HG02759 (cell line): ENCODE results near the gene SEBOX.

ENCODE experiments used
- ATAC-seq: cut with Tn5 transposase; IDR thresholded peaks from one replicate; pipeline ENCODE4 v1.9.1; 2021; ENCODE audit warnings: mild to moderate bottlenecking, moderate library complexity; ENCODE audit not compliant: unreplicated experiment

SEBOX gene

DNA sequence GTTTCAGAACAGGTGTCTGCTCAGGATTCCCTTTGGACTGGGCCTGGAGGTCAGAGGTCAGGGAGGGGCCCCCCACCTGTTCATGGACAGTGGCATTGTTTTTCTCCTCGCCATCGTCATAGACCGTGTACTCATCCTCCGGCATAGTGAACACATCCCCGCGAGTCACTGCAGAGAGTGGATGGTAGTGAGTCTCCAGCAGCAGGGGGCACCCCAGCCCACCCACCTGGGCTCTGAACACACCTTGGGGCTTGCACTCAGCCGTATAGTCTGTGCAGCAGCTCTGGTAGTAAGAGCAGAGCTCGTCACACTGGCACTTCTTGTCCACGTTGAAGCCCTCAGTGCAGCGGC lies 4.7 kb upstream of the SEBOX start:
- no peak for ATAC-seq

DNA sequence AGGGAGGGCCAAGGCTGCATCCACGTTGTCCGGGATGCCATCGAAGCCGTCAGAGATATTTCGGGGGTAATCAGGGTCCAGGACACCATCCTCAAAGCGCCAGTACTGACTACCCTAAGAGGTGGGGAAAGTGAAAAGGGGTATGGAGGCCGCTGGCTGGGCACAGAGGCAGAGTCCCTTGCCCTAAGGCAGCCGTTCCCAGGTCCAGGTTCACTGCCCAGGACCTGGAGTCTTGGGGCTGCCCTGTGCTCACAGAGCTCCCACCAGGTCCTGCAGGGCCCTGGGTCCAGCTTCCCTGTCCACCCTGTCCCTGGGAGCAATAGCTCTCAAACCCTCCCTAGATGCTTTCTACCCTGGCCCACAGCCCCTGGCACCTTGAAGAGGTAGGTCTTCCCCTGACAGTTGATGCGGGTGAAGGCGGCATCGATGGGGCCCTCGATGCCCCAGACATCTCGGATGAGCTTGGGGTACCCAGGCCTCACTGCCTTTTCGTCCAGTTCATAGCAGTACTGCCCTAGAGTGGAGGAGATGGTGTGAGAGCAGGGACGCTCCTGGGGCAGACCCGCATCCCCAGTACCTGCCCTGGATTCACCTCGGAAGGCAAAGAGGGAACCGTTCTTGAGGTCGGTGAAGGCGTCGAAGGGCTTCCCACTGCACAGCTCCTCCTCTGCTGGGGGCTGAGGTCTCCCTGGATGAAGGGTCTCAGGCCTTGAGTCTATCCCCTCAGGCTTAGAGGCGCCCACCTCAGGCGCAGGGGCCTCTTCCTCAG lies 4.1 kb upstream of the SEBOX start:
- ATAC-seq = no peak

DNA sequence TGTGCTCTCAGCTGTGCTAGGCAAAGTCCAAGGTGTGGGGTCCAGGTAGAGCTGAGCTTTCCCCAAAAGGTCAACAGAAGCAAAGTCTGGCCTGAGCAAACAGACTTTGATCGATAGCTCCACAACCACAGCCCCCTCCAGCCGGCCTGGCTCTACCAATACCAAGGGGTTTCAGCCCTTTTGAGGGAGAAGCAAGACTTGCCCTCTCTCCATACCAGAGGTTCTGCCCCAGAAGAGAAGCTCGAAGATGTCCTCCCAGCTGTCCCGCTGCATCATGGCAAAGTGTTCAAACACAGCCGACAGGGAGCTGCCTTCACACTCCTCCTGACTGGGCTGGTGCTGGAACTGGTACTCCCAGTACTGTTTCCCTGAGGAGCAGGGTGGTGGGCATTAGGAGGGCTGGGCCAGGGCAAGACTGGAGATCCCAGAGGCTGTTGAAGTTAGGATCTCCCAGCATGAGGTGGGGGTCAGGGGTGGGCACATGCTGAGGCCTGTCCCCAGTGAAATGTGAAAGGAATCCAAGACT lies 3.4 kb upstream of the SEBOX start:
- no peak for ATAC-seq

DNA sequence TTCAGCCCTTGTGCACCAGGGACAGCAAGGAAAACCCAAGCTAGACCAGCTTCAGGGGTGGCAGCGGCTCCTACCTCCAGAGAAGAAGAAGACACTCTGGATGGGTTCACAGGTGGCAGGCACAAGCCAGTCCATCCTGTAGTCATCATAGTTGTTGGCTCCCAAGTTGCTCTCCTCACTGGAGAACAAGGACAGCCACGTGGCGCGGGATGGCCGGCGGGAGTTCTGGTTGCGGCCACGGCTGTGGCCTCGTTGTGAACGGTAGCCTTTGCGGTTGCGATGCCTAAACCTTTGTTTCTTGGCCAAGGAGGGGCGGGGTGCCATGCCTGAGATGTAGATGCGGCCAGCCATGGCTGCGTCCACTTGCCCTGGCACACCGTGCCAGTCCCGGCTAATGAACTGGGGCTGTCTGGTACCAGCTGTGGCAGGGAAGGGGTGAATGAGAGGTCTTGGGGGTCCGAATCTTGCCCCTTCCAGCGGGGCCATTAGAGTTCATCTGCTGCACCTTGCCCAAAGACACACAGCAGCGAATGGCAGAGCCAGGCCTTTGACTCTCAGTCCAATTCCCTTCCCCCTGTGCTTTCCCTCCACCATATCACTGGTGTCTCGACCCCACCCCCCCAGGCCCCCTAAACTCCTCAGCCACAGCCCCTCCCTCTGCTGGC lies 2.8 kb upstream of the SEBOX start:
- ATAC-seq = no peak

DNA sequence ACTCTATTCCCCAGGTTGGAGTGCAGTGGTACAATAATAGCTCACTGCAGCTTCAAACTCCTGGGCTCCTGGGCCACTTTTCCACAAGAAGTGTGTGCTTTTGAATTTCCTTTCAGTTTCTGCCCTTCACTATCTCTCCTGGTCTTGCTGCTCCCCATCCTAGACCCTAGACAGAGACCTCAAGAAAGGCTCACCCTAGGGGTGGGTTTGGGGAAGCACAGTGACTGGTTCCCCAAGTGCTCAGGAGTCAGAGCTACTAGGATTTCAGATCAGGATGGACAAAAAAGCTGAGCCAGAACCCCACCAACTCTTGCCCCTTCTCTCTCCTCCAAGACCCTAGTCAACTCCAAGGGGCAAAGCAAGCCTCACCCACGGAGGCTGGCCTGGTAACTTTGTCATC lies 1.6 kb upstream of the SEBOX start:
- no peak for ATAC-seq

DNA sequence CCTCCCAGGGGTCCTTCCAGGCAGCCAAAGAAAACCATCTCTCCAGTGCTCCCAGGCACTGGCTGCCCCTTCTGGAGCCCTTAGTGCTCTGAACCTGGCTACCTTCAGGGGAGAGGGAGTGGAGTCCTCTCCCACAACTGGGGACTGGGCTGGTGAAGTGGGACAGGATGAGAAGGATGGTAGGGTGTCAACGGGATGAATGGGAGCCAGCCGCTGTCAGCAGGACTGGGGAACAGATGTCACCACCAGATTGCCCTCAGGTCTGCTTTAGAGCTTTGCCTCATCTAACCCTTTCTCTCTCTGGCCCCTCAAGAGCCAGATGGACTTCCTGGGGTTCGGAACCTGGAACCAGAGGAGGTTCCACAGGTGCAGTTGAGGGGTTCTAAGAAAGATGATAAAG lies 488 bp upstream of the SEBOX start:
- no peak for ATAC-seq

DNA sequence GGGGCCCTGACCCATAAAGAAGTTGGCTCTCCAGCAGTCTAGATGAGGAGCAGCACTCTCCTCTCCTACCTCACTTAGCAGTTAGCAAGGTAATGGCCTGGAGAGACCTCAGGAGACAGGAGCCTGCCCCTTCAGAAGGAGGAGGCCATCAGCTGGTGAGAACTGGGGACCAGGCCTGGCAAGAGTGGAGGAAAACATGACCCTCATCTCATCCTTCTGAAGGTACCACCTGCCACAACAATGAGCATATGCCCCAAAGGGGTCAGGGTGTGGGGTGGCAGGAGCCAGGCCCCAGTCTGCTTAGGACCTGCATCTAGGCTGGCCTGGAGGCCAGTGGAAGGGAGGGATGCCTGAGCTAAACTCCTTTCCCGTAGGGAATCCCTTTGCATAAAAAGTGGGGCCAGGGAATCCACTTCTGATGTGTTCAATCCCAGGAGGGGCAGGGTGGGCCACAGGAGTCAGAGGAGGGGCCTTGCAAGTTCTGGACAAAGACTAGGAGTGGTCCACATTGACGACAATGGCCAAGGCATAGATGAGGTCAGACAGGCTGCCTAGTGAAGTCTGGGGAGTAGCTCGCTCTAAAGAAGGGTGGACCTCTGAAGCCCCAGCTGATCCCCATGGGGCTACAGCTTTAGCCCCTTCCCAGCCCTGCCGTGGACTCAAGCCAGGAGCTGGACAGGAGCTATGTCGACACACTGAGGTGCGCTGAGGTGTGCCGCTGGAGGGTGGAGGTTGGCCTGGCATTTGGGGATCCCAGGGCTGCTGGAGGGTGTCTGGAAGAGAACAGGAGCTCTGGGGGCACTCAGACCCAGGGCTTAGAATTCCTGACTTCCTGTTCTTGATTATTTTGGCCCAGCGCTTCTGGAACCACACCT lies 986 bp downstream of the SEBOX start:
- ATAC-seq = no peak

DNA sequence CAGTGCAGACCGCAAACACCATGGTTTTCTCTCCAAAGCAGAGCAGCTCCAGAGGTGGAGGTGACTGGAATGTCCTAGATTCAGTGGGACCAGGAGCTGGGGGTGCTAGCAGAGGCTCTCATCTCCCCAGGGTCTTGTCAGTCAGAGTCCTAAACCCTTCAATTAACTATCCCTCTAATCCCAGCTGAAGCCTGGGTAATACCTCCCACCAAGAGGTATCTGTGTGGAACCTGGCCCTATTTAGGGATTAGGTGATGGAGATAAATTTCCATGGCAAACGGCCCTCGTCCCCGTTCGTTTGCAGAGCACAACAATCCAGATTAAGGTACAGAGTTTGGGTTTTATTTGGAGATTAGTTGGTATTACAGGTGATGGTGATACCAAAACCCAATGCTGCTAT lies 1.8 kb downstream of the SEBOX start:
- no peak for ATAC-seq

DNA sequence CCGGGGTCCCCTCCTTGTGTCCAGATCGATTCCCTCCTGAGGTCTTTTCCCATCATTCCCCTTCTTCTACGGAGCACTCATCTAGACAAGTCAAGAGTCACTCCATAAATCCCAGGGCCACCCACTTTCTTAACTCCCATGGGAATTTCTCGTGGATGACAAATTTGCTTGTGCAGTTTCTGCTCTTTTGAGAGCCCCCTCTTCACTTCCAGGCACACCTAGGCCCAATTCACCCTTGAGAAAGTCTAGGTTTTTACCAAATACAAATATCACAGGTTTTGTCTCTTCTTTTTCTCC lies 7.2 kb downstream of the SEBOX start:
- no peak for ATAC-seq

DNA sequence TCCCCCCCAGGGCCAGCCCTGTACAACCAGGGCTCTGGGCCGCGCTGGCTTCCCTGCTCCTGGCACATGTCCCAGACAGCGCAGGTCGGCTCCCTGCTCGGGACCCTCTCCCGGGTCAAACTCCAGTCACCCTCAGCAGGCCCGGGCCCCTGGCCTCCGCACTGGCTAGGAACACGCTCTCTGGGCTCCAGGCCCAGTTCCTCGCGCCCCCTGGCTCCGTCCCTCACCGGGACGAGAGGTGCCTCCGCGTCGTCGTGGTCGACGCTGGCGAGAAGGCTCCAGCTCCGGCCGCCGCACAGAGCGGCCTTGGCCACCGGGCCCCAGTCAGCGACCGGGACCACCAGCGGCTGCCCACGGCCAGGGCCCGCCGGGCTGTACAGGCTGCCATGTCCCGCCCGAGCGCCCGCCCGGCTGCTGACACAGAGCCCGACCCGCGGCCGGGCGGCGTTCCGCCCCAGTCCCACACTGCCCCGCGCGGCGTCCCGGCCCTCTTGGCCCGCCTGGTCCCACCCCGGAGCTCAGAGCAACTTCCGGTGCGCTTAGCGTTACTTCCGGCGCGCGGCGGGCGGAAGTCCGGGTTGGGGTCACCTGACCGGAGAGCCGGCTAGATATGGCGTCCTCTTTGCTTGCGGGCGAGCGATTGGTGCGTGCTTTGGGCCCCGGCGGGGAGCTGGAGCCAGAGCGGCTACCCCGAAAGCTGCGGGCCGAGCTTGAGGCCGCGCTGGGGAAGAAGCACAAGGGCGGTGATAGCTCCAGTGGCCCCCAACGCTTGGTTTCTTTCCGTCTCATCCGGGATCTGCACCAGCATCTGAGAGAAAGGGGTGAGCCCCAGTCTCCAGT lies 7.7 kb downstream of the SEBOX start, which contains the start of gene POLDIP2:
Gene POLDIP2 (minus strand): TSS at position 467 of the 840 bp plus-strand sequence. CDS start 79 bp downstream, at position 388.
- ATAC-seq = peak; percentile 99

DNA sequence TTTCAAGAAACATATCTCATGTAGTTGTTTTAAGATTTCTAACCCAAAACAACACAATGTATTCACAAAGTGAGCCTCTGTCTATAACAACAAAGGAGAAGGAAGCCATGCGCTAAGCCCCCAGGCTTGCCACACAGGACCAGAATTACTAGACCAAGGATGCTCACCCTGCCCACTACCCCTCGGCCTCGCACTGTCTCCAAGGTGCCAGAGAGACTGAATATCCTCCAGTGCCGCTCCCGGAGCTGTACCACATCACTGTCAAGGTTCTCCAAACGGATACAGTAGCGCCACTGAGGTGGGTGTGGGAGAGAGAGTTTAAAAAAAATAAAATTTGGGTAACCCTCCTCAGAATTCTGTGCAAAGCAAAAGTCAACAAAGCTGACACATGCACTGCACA lies 14.7 kb downstream of the SEBOX start:
- ATAC-seq = no peak

DNA sequence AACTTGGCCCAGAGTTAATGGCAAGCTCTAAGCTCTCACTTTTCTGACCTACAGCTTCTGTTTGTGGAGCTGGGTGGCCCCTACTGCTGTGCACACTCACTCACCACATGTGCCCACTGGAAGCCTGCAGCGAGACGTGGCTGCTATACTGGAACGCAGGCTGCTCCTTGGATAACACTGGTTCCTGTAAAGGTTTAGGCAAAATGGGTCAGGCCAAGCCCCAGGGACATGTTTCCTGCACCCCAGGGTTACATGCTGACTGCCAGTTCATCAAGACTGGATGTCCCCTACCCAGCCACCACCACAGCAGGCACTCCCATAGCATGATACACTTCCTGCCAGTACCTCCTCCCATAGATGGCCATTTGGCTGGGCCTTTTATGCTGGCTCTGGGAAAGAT lies 16.0 kb downstream of the SEBOX start:
- no peak for ATAC-seq

DNA sequence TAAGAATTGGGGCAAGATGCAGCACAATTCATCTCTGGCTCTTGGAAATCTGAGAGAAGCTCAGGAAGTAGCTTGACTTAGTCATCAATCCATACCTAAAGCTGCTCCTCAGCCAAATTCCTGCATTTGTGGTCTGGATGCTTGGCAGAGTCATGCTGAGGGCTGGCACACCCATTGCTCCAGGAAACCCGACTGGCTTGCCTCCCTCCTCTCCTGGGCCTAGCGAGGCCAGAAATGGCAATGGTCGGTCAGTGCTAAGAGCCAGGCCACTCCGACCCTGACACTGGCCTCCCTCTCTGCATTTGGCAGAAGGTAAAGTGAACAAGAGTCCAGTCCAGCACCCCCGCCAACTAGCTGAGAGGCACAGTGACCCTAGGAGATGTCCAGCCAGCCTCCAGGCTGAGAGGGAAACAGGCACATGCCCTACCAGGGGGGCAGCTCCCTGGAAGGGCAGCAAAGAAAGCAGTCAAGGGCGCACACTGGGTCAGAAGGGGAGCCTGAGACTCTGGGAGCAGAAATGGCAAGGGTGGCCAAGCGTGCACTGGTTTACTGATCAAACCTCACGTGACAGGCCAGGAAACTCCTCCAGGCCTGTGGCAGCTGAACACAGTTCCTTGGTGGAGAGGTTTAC lies 17.6 kb downstream of the SEBOX start:
- ATAC-seq = no peak

DNA sequence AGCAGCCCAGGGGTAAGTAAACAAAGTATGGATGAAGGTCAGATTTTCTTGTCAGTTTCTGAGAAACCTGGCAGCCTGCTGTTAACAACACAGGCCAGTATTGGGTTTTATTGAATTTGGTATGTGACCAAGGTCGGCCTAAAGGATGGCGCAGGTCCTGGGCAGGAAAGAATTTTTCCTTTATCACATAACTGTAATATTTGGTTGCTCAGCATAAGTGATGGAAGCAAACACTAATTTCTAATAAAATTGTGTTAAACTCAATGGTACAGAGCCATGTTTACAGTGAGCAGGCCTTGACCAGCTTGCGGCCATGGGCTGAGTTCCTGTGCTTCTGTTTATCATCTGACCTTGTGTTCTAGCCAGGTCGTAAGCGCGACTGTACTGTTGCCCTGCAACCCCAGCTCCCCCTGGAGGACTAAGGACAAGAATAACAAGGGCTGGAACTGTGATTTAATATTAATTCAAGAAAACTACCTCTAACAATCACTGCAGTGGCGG lies 18.2 kb downstream of the SEBOX start:
- ATAC-seq = no peak

DNA sequence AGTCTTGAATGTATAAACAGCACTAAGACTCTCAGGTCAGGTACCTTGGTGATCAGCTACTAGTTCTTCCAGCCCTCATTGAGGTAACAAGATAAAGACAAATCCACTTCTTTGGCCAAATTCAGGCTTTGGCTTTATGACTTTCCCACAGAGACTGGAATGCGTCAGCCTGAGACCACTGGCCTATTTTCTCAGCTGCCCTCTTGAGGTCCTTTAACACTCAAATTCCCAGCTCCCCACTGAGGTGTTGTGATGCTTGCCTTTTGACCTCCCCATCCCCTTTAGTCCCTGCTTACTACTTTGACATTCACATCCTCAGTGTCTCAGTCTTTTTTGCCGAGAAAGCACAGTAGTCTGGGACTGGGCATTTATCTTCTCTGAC lies 18.8 kb downstream of the SEBOX start:
- ATAC-seq = no peak

DNA sequence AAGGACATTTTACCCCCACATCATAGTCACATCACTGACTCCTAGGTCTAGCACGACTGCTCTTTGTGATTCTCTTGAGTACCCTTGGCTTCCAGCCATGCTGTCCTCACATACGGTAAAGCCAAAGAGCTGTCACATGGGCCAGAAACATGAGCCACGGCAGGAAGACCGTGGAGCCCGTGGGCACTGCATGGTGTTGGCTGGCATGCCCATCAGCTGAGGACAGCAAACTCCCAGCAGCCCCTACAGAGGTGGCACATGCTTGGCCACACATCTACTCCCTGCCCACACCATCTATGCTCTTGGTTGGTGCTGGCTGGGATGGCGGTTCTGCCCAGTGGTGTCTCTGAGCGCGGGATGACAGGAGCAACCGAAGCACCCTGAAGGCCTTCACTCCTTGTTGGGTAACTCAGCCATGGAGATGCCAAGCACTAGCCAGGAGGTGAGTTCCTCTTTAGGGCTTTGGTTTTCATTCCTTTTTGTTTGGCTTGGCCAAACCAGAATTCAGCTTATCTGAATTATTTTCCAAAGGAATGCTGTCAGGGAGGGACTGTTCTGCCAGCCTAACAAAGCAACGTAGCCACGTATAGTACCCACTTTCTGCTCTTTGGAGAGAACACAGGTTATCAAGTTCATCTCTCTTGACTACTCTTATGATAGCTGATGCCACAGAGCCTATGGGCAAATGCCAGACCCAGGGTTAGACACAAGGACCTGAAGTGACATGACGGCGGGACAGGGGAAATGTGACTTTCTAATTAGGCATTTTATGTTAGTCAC lies 19.4 kb downstream of the SEBOX start:
- no peak for ATAC-seq

DNA sequence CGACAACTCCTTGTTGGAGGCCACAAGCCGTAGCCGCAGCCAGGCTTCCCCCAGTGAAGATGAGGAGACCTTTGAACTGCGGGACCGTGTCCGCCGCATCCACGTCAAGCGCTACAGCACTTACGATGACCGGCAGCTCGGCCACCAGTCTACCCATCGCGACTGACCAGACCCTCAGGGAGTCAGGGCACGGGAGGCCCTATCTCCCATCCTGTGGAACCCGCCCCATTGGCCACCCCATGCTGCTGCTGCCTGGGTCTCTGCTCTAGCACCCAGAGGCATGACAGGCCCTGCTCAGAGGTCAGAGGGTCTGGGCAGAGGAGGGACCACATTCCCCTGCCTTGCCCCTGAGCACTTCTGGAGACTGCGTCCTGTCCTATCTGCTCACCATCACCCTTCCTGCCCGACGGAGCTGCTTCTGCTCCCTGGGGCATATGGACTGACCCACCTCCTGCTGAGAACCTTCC lies 20.5 kb downstream of the SEBOX start:
- no peak for ATAC-seq

DNA sequence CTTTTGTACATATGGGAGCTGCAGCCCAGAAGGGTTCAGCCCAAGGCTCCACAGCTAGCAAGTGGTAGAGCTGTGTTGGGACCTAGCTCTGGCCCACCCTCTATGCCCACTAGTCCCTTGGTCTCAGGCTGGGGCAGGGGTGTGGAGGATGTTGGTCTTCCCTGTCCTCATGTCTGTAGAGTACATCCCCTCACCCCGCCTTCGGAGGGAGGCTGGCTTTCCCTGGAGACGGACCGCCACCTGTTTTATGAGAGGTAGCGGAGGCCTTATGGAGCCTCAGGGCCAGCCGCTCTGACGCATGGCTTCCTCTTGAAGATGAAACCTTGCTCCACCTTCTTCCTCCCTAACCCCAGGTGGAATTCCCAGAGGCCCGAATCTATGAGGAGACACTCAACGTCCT lies 21.0 kb downstream of the SEBOX start:
- no peak for ATAC-seq

DNA sequence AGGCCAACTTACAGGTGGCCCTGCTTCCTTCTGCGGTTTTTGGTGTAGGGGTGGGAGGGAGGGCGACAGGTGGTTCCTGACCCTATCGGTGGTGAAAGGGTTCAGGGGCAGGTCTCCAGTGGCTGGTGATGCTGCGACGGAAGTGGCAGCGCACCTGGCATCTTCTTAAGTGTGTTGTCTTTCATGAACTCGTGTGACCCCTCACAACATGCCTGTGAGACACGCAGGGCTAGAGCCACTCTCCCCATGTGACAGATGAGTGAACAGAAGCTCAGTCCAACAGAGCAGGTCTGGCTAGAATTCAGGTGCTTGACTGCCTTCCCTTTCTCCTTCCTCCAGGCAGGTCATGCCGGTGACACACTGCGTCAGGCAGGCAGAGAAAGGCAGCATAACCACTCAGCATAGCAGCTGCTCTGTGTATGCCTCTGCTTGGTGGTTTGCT lies 21.5 kb downstream of the SEBOX start:
- ATAC-seq = no peak
